ENCODE results near the gene SLC27A2. TPM values are rescaled to one million over a fixed set of nuclear protein-coding genes. Genes with fewer than 3 reads are reported as not detected.

Gene SLC27A2
- total RNA-seq, 1 experiment from 2014 or later = 7.0 TPM

- no peak overlapping the region for H4K91ac ChIP-seq (ENCODE audit: insufficient read length, low read depth, low read length)
- H4K20me1 ChIP-seq (ENCODE audit: control insufficient read depth, insufficient read depth, insufficient read length) = no peaks in the 10 kb centered on the region
- no CpG with 5 or more reads among the region's 2 CpGs for WGBS (ENCODE audit: extremely low coverage, insufficient read length, low lambda C conversion rate)
- H3K4me2 ChIP-seq (ENCODE audit: insufficient read depth, insufficient read length, low read length) = no peak overlapping the region
- no peaks in the 10 kb centered on the region for H3K79me2 ChIP-seq (ENCODE audit: insufficient read depth, low read length)
- H3K23ac ChIP-seq (ENCODE audit: insufficient read length, low read depth, low read length) = no peak overlapping the region
- H2AK5ac ChIP-seq (ENCODE audit: insufficient read length, low read length) = no peak overlapping the region
- no peaks in the 10 kb centered on the region for H3K27me3 Mint-ChIP-seq (ENCODE audit: low read depth)
- H2BK120ac ChIP-seq (ENCODE audit: low read depth, low read length, poor library complexity, severe bottlenecking) = no peak overlapping the region
- H2BK20ac ChIP-seq (ENCODE audit: low read depth, low read length, poor library complexity, severe bottlenecking) = no peak overlapping the region
- no peak overlapping the region for H3K4ac ChIP-seq (ENCODE audit: low read depth, low read length)
- H3K79me1 ChIP-seq (ENCODE audit: insufficient read depth, low read depth, low read length, poor library complexity, severe bottlenecking) = no peaks in the 10 kb centered on the region
- no peak overlapping the region for H3K14ac ChIP-seq (ENCODE audit: insufficient read depth, low read length)
- H4K5ac ChIP-seq (ENCODE audit: insufficient read length, low read depth, low read length) = no peak overlapping the region
- DNase-seq = no peak
- no peaks in the 10 kb centered on the region for H3K36me3 Mint-ChIP-seq (ENCODE audit: insufficient read depth in 1 of 3, low read depth in 3 of 3)
- no peak overlapping the region for H2AFZ ChIP-seq (ENCODE audit: low read length)
- H3K56ac ChIP-seq (ENCODE audit: insufficient read length, low read depth, low read length) = no peak overlapping the region
- H3K9me3 ChIP-seq (ENCODE audit: control insufficient read depth, low read depth, low read length) = no peaks in the 10 kb centered on the region
- no peak overlapping the region for H2BK12ac ChIP-seq (ENCODE audit: insufficient read length, low read depth, low read length)
- H4K8ac ChIP-seq (replicated peaks; ENCODE audit: insufficient read length, low read depth, low read length) = no peak overlapping the region
- no peak overlapping the region for H3K27ac ChIP-seq (ENCODE audit: insufficient read length, low read depth, low read length)
- no peak for TF ChIP-seq CTCF (conservative IDR thresholded peaks at IDR 0.05)
- no peak overlapping the region for H2BK5ac ChIP-seq (ENCODE audit: insufficient read length, low read length)
- no peaks in the 10 kb centered on the region for H3K4me1 ChIP-seq (ENCODE audit: insufficient read depth, low read length)
- no peaks in the 10 kb centered on the region for H3K9me3 Mint-ChIP-seq
- no peaks in the 10 kb centered on the region for H3K23me2 ChIP-seq (ENCODE audit: insufficient read length, low read depth, low read length, poor library complexity, severe bottlenecking)
- H2BK15ac ChIP-seq (ENCODE audit: low read depth, low read length) = no peak overlapping the region
- no peak overlapping the region for H3T11ph ChIP-seq (ENCODE audit: low read length)
- peaks cover 0 to 5% of the 10 kb centered on the region in 2 experiments; a peak in 1 of 4 replicates for H3K4me1 Mint-ChIP-seq
- H3K18ac ChIP-seq (ENCODE audit: insufficient read length, low read depth, low read length) = no peak overlapping the region
- no peak overlapping the region for H3K4me3 Mint-ChIP-seq
- H3K27me3 ChIP-seq (ENCODE audit: insufficient read depth, low read length) = no peaks in the 10 kb centered on the region
- no peak overlapping the region for H3K27ac Mint-ChIP-seq
- no peak overlapping the region for H3K9ac ChIP-seq (ENCODE audit: extremely low read depth, insufficient read length, low read length)
Measured at GRCh38 chr15:50137893-50138292, 44.1 kb upstream of the SLC27A2 start.

All from H9 (cell line).